ENCODE results near the gene FAM234A.

The FAM234A gene

GRCh38 chr16:305916-306626, 71.5 kb downstream of the FAM234A start:
- no peak for DNase-seq

- DNase-seq: no peak
Observed at GRCh38 chr16:306911-307370, 72.3 kb downstream of the FAM234A start.

GRCh38 chr16:307691-308312, 73.2 kb downstream of the FAM234A start:
- DNase-seq: no peak

GRCh38 chr16:309476-309875, 74.9 kb downstream of the FAM234A start:
- DNase-seq: no peak

GRCh38 chr16:311725-312124, 77.1 kb downstream of the FAM234A start:
- DNase-seq: no peak

GRCh38 chr16:314351-314750, 79.7 kb downstream of the FAM234A start:
- no peak for DNase-seq

GRCh38 chr16:314795-315299, 80.2 kb downstream of the FAM234A start:
- DNase-seq: no peak

Data from NCI-H226 (cell line).